OCI-LY3 (cell line): ENCODE results near the gene PAPSS2.

Source experiments
- H2AFZ ChIP-seq: fragments of 200-600, 300-600 bp; shearing (Covaris generic); 2 replicates; pipeline ENCODE4 v1.6.0; 2014; ENCODE audit warnings: antibody characterized with exemption, low read depth, low read length
- H3K27ac ChIP-seq: fragments of 200-600, 300-600 bp; sonication (generic); 2 replicates; pipeline ENCODE4 v1.5.1; 2014; ENCODE audit warnings: mild to moderate bottlenecking, low read length, moderate library complexity, mixed read lengths
- H3K27me3 ChIP-seq: fragments of 200-600, 300-600 bp; sonication (generic); 2 replicates; pipeline ENCODE4 v1.6.1; 2014; ENCODE audit warnings: low read depth, low read length, mixed read lengths
- H3K36me3 ChIP-seq: fragments of 200-600, 300-600 bp; sonication (generic); replicated peaks from 2 replicates; pipeline ENCODE3; 2014; ENCODE audit warnings: low read depth, low read length, mixed read lengths
- H3K4me1 ChIP-seq: fragments of 300-600, 200-600 bp; sonication (generic); 2 replicates; pipeline ENCODE4 v1.6.1; 2014; ENCODE audit warnings: low read length, mixed read lengths
- H3K4me2 ChIP-seq: fragments of 200-600, 300-600 bp; sonication (generic); 2 replicates; pipeline ENCODE4 v1.6.1; 2014; ENCODE audit warnings: low read length, mixed read lengths
- H3K4me3 ChIP-seq: fragments of 300-600, 200-600 bp; sonication (generic); 2 replicates; pipeline ENCODE4 v1.5.1; 2014; ENCODE audit warnings: antibody characterized with exemption, mild to moderate bottlenecking, low read length, moderate library complexity
- H3K79me2 ChIP-seq: fragments of 300-600, 200-600 bp; shearing (Covaris generic); 2 replicates; pipeline ENCODE4 v1.6.1; 2014; ENCODE audit warnings: mild to moderate bottlenecking, low read length, mixed read lengths
- H3K9ac ChIP-seq: fragments of 300-600, 200-600 bp; shearing (Covaris generic); 2 replicates; pipeline ENCODE4 v1.6.0; 2014; ENCODE audit warnings: mild to moderate bottlenecking, low read length, moderate library complexity
- H3K9me3 ChIP-seq: fragments of 200-600, 300-600 bp; shearing (Covaris generic); 2 replicates; pipeline ENCODE4 v1.6.1; 2014; ENCODE audit warnings: low read length, mixed read lengths; ENCODE audit not compliant: insufficient read depth
- H4K20me1 ChIP-seq: fragments of 200-600, 300-600 bp; sonication (generic); 2 replicates; pipeline ENCODE4 v1.6.1; 2016; ENCODE audit warnings: low read length, mixed read lengths; ENCODE audit not compliant: insufficient read depth
- EZH2phosphoT487 ChIP-seq: fragments of 200-600 bp; shearing (Covaris generic); IDR thresholded peaks from 2 replicates; pipeline ENCODE4 v1.6.1; 2018; ENCODE audit warnings: antibody characterized with exemption, mixed run types, low read depth
- TF ChIP-seq, protein P1 (sequence below): fragments of 200-600, 300-600 bp; sonication (generic); IDR thresholded peaks from 2 replicates; pipeline ENCODE4 v1.5.1; 2014; ENCODE audit warnings: antibody characterized with exemption, low read length, low read depth

The PAPSS2 gene

DNA sequence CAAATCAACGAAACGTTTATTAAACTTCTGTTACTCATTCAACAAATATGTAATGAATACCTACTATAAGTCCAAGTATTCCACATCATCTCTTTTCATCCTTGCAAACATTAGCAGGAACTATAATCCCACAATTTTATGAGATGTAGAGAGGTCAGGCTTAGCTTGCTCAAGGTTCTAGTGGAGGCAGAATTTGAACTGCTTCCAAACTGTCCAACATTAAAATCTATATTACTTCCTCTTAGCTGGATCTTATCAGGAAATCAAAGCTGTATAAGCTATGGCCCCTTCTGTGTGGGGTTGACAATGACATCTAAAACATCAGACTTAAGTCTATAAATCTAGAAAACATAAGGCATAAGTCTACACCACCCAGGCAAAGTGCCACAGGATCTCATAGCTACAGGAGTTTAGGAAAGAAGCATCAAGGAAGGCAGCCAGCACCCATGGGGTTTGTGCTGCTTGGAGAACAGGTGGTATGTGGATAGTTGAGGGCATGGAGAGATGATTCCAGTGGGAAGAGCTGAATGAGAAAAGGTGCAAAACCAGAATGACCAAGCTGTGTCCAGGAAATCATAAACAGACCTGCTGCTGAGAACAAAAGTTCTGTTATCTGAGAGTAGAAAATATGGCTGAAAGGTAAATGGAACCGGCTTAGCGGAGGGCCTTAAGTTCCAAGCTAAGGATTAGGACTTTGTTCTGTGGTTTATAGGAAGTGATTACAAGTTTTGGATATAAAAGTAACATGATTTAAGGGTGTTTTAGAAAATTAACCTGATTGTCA lies 34.5 kb downstream of the PAPSS2 start:
- no peak for TF ChIP-seq EZH2phosphoT487
- TF ChIP-seq, protein P1, sequence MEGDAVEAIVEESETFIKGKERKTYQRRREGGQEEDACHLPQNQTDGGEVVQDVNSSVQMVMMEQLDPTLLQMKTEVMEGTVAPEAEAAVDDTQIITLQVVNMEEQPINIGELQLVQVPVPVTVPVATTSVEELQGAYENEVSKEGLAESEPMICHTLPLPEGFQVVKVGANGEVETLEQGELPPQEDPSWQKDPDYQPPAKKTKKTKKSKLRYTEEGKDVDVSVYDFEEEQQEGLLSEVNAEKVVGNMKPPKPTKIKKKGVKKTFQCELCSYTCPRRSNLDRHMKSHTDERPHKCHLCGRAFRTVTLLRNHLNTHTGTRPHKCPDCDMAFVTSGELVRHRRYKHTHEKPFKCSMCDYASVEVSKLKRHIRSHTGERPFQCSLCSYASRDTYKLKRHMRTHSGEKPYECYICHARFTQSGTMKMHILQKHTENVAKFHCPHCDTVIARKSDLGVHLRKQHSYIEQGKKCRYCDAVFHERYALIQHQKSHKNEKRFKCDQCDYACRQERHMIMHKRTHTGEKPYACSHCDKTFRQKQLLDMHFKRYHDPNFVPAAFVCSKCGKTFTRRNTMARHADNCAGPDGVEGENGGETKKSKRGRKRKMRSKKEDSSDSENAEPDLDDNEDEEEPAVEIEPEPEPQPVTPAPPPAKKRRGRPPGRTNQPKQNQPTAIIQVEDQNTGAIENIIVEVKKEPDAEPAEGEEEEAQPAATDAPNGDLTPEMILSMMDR: no peak

DNA sequence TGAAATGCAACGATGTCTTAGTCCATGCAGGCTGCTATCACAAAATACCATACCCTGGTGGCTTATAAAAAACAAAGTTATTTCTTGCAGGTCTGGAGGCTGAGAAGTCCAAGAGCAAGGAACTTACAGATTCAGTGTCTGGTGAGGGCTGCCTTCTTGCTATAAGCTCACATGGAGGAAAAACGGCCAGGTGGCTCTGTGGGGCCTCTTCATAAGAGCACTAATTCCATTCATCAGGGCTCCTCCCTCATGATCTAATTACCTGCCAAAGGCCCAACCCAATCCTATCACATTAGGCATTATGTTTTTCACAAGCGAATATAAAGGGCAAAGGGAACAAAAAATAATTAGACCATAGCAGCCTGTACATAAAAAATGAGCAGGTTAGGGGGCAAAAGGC lies 35.4 kb downstream of the PAPSS2 start:
- H3K9ac ChIP-seq: no peak overlapping the region
- H3K27me3 ChIP-seq: 0 out of 2 replicates have a peak, but pooled peaks cover 4% of the 10 kb centered on the region
- TF ChIP-seq, protein P1: no peak
- no peak for TF ChIP-seq EZH2phosphoT487
- H3K4me2 ChIP-seq: no peak overlapping the region
- H4K20me1 ChIP-seq: no peaks in the 10 kb centered on the region
- no peaks in the 10 kb centered on the region for H3K36me3 ChIP-seq
- H3K27ac ChIP-seq: no peak overlapping the region
- no peaks in the 10 kb centered on the region for H3K9me3 ChIP-seq
- no peak overlapping the region for H3K4me3 ChIP-seq
- H2AFZ ChIP-seq: no peak overlapping the region
- no peaks in the 10 kb centered on the region for H3K4me1 ChIP-seq
- no peaks in the 10 kb centered on the region for H3K79me2 ChIP-seq

More for the DNA sequence above, 34.5 kb downstream of the PAPSS2 start:
- Histone ChIP-seq H4K20me1 (no peaks in the 10 kb centered on the region), H3K4me2 (no peak overlapping the region), H3K27ac (no peak overlapping the region), H3K9ac (no peak overlapping the region), H3K79me2 (no peaks in the 10 kb centered on the region), H3K4me1 (no peaks in the 10 kb centered on the region), H3K27me3 (0 out of 2 replicates have a peak, but pooled peaks cover 4% of the 10 kb centered on the region), H3K9me3 (no peaks in the 10 kb centered on the region), H3K36me3 (no peaks in the 10 kb centered on the region), H2AFZ (no peak overlapping the region), H3K4me3 (no peak overlapping the region)

DNA sequence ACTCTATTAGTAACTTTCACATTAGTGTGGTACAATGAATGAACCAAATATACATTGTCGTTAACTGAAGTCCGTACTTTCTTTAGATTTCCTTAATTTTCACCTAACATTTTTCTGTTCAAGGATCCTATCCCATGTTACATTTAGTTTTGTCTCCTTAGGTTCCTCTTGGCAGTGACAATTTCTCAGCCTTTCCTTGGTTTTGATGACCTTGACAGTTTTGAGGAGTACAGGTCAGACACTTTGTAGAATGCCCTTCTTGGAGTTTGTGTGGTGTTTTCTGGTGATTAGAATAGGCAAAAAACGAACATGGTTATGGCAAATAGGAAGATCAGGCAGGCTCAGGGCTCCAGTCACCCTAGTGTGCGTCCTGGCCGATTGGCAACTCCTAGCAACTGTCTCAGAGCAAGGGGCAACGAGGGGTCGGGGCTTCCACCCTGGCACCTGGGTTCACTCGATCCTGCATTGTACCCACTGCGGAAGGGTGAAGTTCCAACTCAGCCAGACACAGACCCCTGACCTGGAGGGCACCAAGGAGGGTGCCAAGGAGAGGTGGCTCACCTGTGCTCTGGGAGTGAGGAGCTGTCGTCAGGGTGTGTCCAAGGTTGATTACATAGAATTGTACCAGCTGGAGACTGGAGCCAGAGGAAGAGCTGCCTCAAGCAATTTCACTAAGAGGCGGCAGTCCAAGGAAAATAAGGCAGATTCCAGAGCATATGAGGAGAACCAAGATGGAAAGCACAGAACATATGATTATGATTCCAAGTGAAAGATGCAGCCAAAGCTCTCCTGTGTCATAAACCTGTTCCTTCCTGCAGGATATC lies 37.5 kb downstream of the PAPSS2 start:
- no peaks in the 10 kb centered on the region for H3K9me3 ChIP-seq
- H3K27me3 ChIP-seq: 0 out of 2 replicates have a peak, but pooled peaks cover 4% of the 10 kb centered on the region
- no peak for TF ChIP-seq EZH2phosphoT487
- TF ChIP-seq, protein P1: no peak
- no peak overlapping the region for H3K4me3 ChIP-seq
- H3K9ac ChIP-seq: no peak overlapping the region
- H3K27ac ChIP-seq: no peak overlapping the region
- no peaks in the 10 kb centered on the region for H3K4me1 ChIP-seq
- H2AFZ ChIP-seq: no peak overlapping the region
- no peaks in the 10 kb centered on the region for H3K36me3 ChIP-seq
- no peak overlapping the region for H3K4me2 ChIP-seq
- H3K79me2 ChIP-seq: no peaks in the 10 kb centered on the region
- no peaks in the 10 kb centered on the region for H4K20me1 ChIP-seq
